Mesodermal cell (in vitro differentiated cells): ENCODE results near the gene SAXO1.

ENCODE experiments used
- H3K27ac ChIP-seq: 2 replicates; pipeline ENCODE4 v1.7.0; 2013; ENCODE audit warnings: mild to moderate bottlenecking, low read depth, low read length, moderate library complexity; ENCODE audit not compliant: severe bottlenecking
- H3K36me3 ChIP-seq: 2 replicates; pipeline ENCODE4 v1.7.1; 2013; ENCODE audit warnings: mild to moderate bottlenecking, low read length, moderate library complexity; ENCODE audit not compliant: control insufficient read depth, insufficient read depth
- H3K4me1 ChIP-seq: one replicate; pipeline ENCODE4 v1.7.1; 2013; ENCODE audit warnings: mild to moderate bottlenecking, low read length; ENCODE audit not compliant: insufficient read depth, control insufficient read depth, poor library complexity, severe bottlenecking
- H3K4me3 ChIP-seq: 2 replicates; pipeline ENCODE4 v1.7.0; 2013; ENCODE audit warnings: low read length, control low read depth, mild to moderate bottlenecking; ENCODE audit not compliant: insufficient read depth, poor library complexity, severe bottlenecking; ENCODE audit errors: extremely low read depth
- H3K9me3 ChIP-seq: 2 replicates; pipeline ENCODE4 v1.7.1; 2013; ENCODE audit warnings: mild to moderate bottlenecking, low read length, moderate library complexity; ENCODE audit not compliant: control insufficient read depth
- WGBS, 2 experiments: methylation state at CpG; one replicate each; pipeline ENCODE4 v1.1.5; 2013; ENCODE audit warnings: missing lambda C conversion rate in 2 of 2; ENCODE audit not compliant: insufficient coverage in 2 of 2; 5-methylcytosine and 5-hydroxymethylcytosine counted together

Gene SAXO1

DNA sequence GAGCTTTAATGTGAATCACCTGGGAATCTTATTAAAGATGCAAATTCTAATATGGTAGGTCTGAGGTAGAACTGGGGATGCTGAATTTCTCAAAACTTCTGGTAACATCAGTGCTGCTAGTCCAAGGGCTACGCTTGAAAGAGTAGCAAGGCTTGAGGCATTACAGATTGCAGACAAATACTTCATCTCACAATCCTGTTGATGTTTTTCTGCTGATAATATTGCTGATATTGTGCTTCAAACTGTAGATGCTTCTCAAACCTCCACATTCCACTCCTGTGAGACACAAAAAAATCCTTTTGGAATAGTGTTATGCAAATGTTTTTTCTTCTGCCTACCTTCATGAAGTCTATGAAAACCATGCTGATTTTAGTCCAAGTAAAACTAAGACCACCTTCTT, 139.5 kb downstream of the SAXO1 start:
- no peaks in the 10 kb centered on the region for H3K4me1 ChIP-seq
- WGBS, 2 experiments, result 89% methylated on average over 1 of the region's 1 CpG; no CpG with 5 or more reads in 1 of the 2 experiments
- no peaks in the 10 kb centered on the region for H3K36me3 ChIP-seq
- no peak overlapping the region for H3K4me3 ChIP-seq
- H3K27ac ChIP-seq, result no peak overlapping the region
- H3K9me3 ChIP-seq, result peaks cover 22% of the 10 kb centered on the region

DNA sequence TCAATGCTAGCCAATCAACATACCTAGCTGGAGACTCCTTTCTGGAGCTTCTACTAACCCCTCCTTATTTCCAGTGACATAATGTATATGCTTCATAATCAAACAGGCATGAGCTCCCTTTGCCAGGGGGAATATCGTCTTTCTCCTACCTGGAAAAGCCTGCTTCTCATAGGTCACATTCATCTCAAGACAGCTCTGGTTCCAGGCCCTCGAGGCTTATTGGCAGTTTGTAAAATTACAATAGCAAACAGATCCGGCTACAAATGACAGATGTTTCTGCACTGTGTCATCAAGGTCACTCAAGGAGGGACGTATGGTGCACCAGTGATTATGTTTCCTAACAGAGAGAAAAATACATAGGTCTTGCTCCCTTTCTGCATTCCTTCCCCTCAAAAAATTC, 140.0 kb downstream of the SAXO1 start:
- Histone ChIP-seq H3K27ac (no peak overlapping the region), H3K4me1 (no peaks in the 10 kb centered on the region), H3K4me3 (no peak overlapping the region), H3K9me3 (peaks cover 22% of the 10 kb centered on the region), H3K36me3 (no peaks in the 10 kb centered on the region)
- 76 to 78% methylated on average over 3 to 4 of the region's 4 CpGs for WGBS, 2 experiments

DNA sequence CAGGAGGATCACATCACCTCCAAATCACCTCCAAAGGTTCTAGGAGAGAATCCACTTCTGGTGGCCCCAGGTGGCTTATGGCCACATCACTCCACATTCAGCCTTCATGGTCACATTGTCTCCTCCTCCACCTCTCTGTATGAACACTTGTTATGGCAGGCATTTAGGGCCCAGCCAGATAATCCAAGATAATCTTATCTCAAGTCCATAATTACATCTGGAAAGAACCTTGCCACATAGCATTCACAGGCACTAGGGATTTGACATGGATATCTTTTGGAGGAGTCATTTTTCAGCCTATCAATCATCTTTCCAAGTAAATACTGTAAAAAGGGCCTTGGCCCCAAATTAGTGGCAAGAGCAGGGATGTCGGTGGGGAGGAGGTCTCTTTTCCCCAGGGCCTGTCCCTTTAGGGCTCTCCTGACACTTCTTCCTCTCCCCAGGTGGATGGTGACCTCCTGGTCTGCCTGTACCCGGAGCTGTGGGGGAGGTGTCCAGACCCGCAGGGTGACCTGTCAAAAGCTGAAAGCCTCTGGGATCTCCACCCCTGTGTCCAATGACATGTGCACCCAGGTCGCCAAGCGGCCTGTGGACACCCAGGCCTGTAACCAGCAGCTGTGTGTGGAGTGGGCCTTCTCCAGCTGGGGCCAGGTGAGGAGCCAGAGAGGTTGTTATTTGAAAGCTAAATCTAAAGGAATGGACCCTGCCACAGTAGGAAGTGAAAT, 140.9 kb downstream of the SAXO1 start:
- Histone ChIP-seq H3K4me1 (no peaks in the 10 kb centered on the region), H3K27ac (no peak overlapping the region), H3K36me3 (no peaks in the 10 kb centered on the region), H3K4me3 (no peak overlapping the region), H3K9me3 (peaks cover 20% of the 10 kb centered on the region)
- 93 to 94% methylated on average over 2 to 5 of the region's 5 CpGs for WGBS, 2 experiments

DNA sequence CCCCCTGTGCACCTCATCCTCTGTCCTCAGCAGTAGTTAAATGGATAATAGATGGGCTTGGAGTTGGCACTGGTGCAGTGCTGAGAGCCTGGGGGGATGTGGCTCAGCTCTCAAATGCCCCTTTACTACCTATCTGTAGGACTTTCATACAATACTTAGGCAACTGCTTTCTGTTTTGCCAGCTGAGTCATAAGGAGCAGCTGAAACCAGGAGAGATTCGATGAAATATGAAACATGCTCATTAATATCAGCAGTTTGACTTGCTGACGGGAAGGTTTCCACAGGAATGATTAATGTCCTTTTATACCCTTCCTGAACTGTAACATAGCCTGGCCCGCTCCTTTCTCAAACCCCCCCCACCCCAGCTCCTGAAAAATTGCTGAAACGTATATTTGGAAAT, 142.6 kb downstream of the SAXO1 start:
- 94% methylated on average over 3 of the region's 4 CpGs; no CpG with 5 or more reads in 1 of the 2 experiments for WGBS, 2 experiments
- no peaks in the 10 kb centered on the region for H3K36me3 ChIP-seq
- no peak overlapping the region for H3K4me3 ChIP-seq
- no peaks in the 10 kb centered on the region for H3K4me1 ChIP-seq
- peaks cover 8% of the 10 kb centered on the region for H3K9me3 ChIP-seq
- H3K27ac ChIP-seq, result no peak overlapping the region

DNA sequence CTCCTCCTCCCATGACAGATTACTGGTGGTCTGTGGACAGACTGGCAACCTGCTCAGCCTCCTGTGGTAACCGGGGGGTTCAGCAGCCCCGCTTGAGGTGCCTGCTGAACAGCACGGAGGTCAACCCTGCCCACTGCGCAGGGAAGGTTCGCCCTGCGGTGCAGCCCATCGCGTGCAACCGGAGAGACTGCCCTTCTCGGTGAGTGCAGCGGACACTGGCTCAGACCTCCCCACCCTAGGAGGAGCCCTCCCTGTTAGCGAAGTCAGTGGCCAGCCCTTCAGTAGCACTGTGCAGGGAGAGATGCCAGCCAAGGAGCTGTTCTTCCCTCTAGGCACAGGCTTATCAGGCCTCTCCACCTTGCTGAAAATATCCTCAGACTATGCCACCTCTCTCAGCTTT, 143.5 kb downstream of the SAXO1 start:
- H3K4me3 ChIP-seq, result no peak overlapping the region
- no peaks in the 10 kb centered on the region for H3K4me1 ChIP-seq
- no peak overlapping the region for H3K27ac ChIP-seq
- H3K9me3 ChIP-seq, result peaks cover 3% of the 10 kb centered on the region
- 90 to 98% methylated on average over 11 to 12 of the region's 12 CpGs for WGBS, 2 experiments
- no peaks in the 10 kb centered on the region for H3K36me3 ChIP-seq

DNA sequence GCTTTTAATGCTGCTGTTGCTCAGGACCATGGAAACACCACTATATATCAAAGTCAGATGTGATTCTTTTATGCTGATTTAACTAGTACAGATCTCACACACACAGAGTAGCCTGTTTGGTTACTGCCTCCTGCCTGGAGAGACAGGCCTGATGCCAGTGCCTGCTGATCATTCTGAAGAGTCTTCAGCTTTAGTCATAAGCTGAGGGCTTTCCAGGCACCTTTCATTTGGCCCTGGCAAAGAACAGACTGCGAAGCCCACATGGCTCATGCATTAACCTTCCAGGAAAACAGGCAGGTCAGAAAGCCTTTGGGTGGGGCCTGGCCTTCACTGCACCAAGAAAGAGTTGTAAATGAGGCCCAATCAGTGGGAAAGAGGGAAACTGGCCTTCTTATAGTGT, 144.7 kb downstream of the SAXO1 start:
- Histone ChIP-seq H3K4me1 (no peaks in the 10 kb centered on the region), H3K27ac (no peak overlapping the region), H3K4me3 (no peak overlapping the region)

DNA sequence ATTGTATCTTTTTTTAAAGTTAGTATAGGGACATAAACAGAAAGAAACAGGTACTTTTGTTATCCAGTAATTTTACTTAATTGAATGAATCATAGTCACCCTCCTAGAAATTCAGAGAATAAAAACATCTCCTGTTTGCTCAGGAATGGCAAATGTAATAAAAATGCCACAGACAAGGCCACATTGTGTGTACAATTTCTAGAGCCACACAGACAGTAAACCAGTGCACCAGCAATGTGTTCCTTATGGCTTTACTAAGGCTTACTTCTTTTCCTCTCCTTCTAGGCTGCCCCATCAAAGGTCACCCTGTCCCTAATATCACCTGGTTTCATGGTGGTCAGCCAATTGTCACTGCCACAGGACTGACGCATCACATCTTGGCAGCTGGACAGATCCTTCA, 145.5 kb downstream of the SAXO1 start:
- Histone ChIP-seq H3K9me3 (peaks cover 14% of the 10 kb centered on the region), H3K36me3 (no peaks in the 10 kb centered on the region), H3K27ac (no peak overlapping the region), H3K4me1 (no peaks in the 10 kb centered on the region), H3K4me3 (no peak overlapping the region)
- WGBS, 2 experiments, result 86 to 100% methylated on average over 1 of the region's 1 CpG

More for the DNA sequence above, 144.7 kb downstream of the SAXO1 start:
- peaks cover 9% of the 10 kb centered on the region for H3K9me3 ChIP-seq
- 100% methylated on average over 1 of the region's 1 CpG for WGBS, 2 experiments
- no peaks in the 10 kb centered on the region for H3K36me3 ChIP-seq

DNA sequence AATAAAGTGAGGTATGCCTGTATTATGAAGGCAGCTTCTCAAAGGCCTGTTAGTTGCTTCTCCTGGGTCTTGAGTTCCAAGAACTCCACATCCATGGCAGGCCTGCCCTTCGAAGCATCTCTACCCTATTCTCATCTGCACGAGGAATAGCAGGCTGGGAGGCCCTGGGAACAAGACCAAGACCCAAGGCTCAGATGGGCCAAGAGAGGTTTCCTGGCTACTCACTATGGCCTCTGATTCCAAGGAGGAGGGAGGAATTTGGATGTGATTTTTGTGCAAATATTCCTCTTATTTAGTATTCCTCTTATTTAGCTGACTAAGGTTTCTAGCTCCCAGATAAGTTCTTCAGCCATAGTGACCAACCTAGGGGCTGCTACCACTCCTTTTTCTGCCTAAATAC, 151.3 kb downstream of the SAXO1 start:
- H3K9me3 ChIP-seq, result peaks cover 14% of the 10 kb centered on the region
- no peaks in the 10 kb centered on the region for H3K4me1 ChIP-seq
- 100% methylated on average over 1 of the region's 2 CpGs for WGBS, 2 experiments
- no peak overlapping the region for H3K4me3 ChIP-seq
- H3K36me3 ChIP-seq, result no peaks in the 10 kb centered on the region
- H3K27ac ChIP-seq, result no peak overlapping the region

DNA sequence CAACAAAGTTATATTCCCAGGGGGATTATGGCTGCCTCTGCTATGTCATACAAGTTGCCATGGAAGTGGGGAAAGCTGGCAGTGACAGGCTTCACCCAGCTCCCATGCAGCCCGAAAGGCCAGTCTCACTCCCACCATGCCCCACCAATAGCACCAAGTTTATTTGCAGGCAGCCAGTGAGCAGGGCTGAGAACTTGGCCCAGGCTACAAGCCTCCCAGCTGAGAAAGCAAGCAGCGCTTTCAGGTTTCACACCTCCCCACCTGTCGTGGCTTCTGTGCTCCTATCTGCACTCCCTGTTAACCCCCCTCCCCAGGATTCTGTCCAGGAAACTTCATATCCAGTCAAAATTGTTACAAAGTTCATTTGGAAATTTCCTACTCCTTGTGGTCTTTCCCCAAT, 155.0 kb downstream of the SAXO1 start:
- H3K4me3 ChIP-seq, result no peak overlapping the region
- H3K4me1 ChIP-seq, result no peaks in the 10 kb centered on the region
- WGBS, 2 experiments, result 69 to 93% methylated on average over 2 to 3 of the region's 3 CpGs
- H3K27ac ChIP-seq, result no peak overlapping the region
- H3K36me3 ChIP-seq, result no peaks in the 10 kb centered on the region
- H3K9me3 ChIP-seq, result peaks cover 2% of the 10 kb centered on the region
